D721Med (cell line): ENCODE results near the gene DCAF8L1.
"Not testable (repeated sequence)": the region's sequence is repeated elsewhere in the genome, so short reads cannot be mapped to it uniquely, and the experiment has no call there.

ENCODE experiments used
- DNase-seq: peaks from one replicate; pipeline ENCODE4 v3.0.0; 2011; ENCODE audit warnings: low spot score; ENCODE audit not compliant: insufficient read length
- FAIRE-seq: peaks from 2 replicates; lab custom pipeline; 2011; peaks lifted over from hg19 to GRCh38; lab: Jason Lieb, UNC
- TF ChIP-seq, protein P1 (sequence below): IDR thresholded peaks from 2 replicates; pipeline ENCODE4 v1.5.1; 2012; ENCODE audit warnings: mild to moderate bottlenecking, control low read depth; ENCODE audit not compliant: insufficient read depth; ENCODE audit errors: missing control alignments

Gene DCAF8L1

GRCh38 chrX:27966955-27967354 lies 14.3 kb downstream of the DCAF8L1 start:
- no peak for FAIRE-seq
- TF ChIP-seq, protein P1, sequence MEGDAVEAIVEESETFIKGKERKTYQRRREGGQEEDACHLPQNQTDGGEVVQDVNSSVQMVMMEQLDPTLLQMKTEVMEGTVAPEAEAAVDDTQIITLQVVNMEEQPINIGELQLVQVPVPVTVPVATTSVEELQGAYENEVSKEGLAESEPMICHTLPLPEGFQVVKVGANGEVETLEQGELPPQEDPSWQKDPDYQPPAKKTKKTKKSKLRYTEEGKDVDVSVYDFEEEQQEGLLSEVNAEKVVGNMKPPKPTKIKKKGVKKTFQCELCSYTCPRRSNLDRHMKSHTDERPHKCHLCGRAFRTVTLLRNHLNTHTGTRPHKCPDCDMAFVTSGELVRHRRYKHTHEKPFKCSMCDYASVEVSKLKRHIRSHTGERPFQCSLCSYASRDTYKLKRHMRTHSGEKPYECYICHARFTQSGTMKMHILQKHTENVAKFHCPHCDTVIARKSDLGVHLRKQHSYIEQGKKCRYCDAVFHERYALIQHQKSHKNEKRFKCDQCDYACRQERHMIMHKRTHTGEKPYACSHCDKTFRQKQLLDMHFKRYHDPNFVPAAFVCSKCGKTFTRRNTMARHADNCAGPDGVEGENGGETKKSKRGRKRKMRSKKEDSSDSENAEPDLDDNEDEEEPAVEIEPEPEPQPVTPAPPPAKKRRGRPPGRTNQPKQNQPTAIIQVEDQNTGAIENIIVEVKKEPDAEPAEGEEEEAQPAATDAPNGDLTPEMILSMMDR: no peak
- no peak for DNase-seq

GRCh38 chrX:27966492-27966891 lies 14.8 kb downstream of the DCAF8L1 start:
- DNase-seq (no peak), FAIRE-seq (no peak)
- TF ChIP-seq, protein P1: no peak

GRCh38 chrX:27965348-27965747 lies 15.9 kb downstream of the DCAF8L1 start:
- DNase-seq, FAIRE-seq: not testable (repeated sequence)

- FAIRE-seq: no peak
- no peak for DNase-seq
- TF ChIP-seq, protein P1: no peak
These were observed 16.8 kb downstream of the DCAF8L1 start for GRCh38 chrX:27964432-27964831.

- FAIRE-seq, DNase-seq: not testable (repeated sequence)
These were observed 20.8 kb downstream of the DCAF8L1 start for GRCh38 chrX:27960410-27960809.

DNA sequence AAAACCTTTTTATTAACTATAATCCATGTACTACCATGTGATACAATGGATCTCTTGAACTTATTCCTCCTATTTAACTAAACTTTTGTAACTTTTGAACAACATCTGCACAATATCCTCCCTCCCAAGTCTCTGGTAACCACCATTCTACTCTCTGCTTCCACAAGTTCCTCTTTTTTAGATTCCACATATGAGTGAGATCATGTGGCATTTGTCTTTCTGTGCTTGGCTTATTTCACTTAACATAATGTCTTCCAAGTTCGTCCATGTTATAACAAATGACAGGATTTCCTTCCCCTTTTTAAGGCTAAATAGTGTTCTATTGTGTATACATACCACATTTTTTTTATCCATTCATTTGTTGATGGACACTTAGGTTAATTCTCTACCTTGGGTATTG lies 28.1 kb downstream of the DCAF8L1 start:
- FAIRE-seq (no peak), DNase-seq (no peak)

GRCh38 chrX:27933361-27933760 lies 47.9 kb downstream of the DCAF8L1 start:
- DNase-seq (no peak), FAIRE-seq (peak; percentile 63)
- TF ChIP-seq, protein P1: no peak

More for the DNA sequence above, 28.1 kb downstream of the DCAF8L1 start:
- TF ChIP-seq, protein P1: no peak
